K562 (cell line): ENCODE data around the gene LRMDA. TPM values are rescaled to one million over a fixed set of nuclear protein-coding genes. Genes with fewer than 3 reads are reported as not detected.

Experiments used
- ATAC-seq: fragments of 200-7000 bp; cut with Tn5 transposase; 3 replicates; pipeline ENCODE4 v1.9.1; 2020; ENCODE audit warnings: moderate library complexity
- BruUV-seq: library from RNA; stranded (reverse); fragments of 400-500 nt; replicated peaks from 2 replicates; lab custom pipeline; 2021; lab: Mats Ljungman, UMichigan
- CTCF ChIA-PET: fragments of 300-600 bp; formaldehyde crosslinking; extraction: SDS; loops from one replicate; lab custom pipeline; 2021; ENCODE audit warnings: low intra/inter-chr PET ratio; lab: Yijun Ruan, JAX
- POLR2A ChIA-PET: fragments of 300-600, 350-650 bp; sonication (Branson Sonifier 250); formaldehyde crosslinking; extraction: SDS; loops from one replicate; lab custom pipeline; 2021; ENCODE audit warnings: antibody characterized with exemption, inconsistent platforms; lab: Yijun Ruan, JAX
- DNase-seq, 4 experiments: peaks; one replicate each; pipeline versions ENCODE4 v3.0.0 to v3.0.0-alpha.2; 2011 to 2018; ENCODE audit warnings: low spot score in 3 of 4, mixed read lengths in 3 of 4; ENCODE audit errors: extremely low read depth in 1 of 4
- FAIRE-seq: peaks from 2 replicates; lab custom pipeline; 2011; peaks lifted over from hg19 to GRCh38; lab: Jason Lieb, UNC
- H2AFZ ChIP-seq: 2 replicates; pipeline ENCODE4 v1.6.0; 2011; ENCODE audit warnings: low read depth, low read length, control low read depth, inconsistent platforms
- H3K27ac ChIP-seq: fragments of 200-600 bp; 3 replicates; pipeline ENCODE4 v1.8.0; 2011; ENCODE audit warnings: low read depth, mild to moderate bottlenecking, control low read depth, inconsistent platforms, low read length, moderate library complexity, mixed read lengths; ENCODE audit errors: extremely low read depth
- H3K27me3 ChIP-seq, 2 experiments: fragments of 300-600 bp in 1 of 2; 2 replicates in 1 of 2; 3 replicates in 1 of 2; pipeline versions ENCODE4 v1.6.0 to v1.8.0; 2011; ENCODE audit warnings: inconsistent platforms in 2 of 2, low read length in 2 of 2, mild to moderate bottlenecking in 1 of 2, mixed read lengths in 1 of 2, moderate library complexity in 1 of 2; ENCODE audit not compliant: control insufficient read depth in 2 of 2, insufficient read depth in 2 of 2
- H3K36me3 ChIP-seq: fragments of 300-600 bp; 3 replicates; pipeline ENCODE4 v1.8.0; 2011; ENCODE audit warnings: mild to moderate bottlenecking, low read length, inconsistent platforms; ENCODE audit not compliant: control insufficient read depth, insufficient read depth
- H3K4me1 ChIP-seq, 2 experiments: fragments of 200-600 bp in 1 of 2; replicated peaks in 1 of 2; 2 replicates in 1 of 2; 3 replicates in 1 of 2; pipeline versions ENCODE4 v1.5.1 to v1.8.0; 2011; ENCODE audit warnings: inconsistent platforms in 2 of 2, low read length in 2 of 2, mild to moderate bottlenecking in 1 of 2, mixed read lengths in 1 of 2, moderate library complexity in 1 of 2; ENCODE audit not compliant: control insufficient read depth in 2 of 2, insufficient read depth in 2 of 2
- H3K4me2 ChIP-seq: 2 replicates; pipeline ENCODE4 v1.6.1; 2011; ENCODE audit warnings: low read length, control low read depth, inconsistent platforms, mixed read lengths; ENCODE audit not compliant: insufficient read depth
- H3K4me3 ChIP-seq: fragments of 200-600 bp; sonication (generic), shearing (Covaris generic); 2 replicates; pipeline ENCODE4 v1.5.1; 2016; ENCODE audit warnings: control low read depth, inconsistent platforms
- H3K79me2 ChIP-seq: fragments of 200-600 bp; 3 replicates; pipeline ENCODE4 v1.8.0; 2011; ENCODE audit warnings: low read length, inconsistent platforms; ENCODE audit not compliant: control insufficient read depth, insufficient read depth
- H3K9ac ChIP-seq, 2 experiments: 2 replicates each; pipeline versions ENCODE4 v1.6.0 to v1.6.1; 2011; ENCODE audit warnings: low read depth in 2 of 2, low read length in 2 of 2, control low read depth in 1 of 2, inconsistent platforms in 1 of 2, mild to moderate bottlenecking in 1 of 2, mixed read lengths in 1 of 2; ENCODE audit not compliant: insufficient read depth in 1 of 2
- H3K9me1 ChIP-seq: one replicate; pipeline ENCODE4 v1.6.0; 2011; ENCODE audit warnings: inconsistent platforms, mild to moderate bottlenecking, low read length, moderate library complexity; ENCODE audit not compliant: control insufficient read depth, insufficient read depth
- H3K9me3 ChIP-seq: replicated peaks from 2 replicates; pipeline ENCODE4 v1.5.1; 2011; ENCODE audit warnings: low read depth, low read length, inconsistent platforms; ENCODE audit not compliant: control insufficient read depth, insufficient read depth
- H4K20me1 ChIP-seq: replicated peaks from 2 replicates; pipeline ENCODE4 v1.6.1; 2011; ENCODE audit warnings: low read length, inconsistent platforms, mixed read lengths; ENCODE audit not compliant: control insufficient read depth, insufficient read depth
- HNRNPUL1 ChIP-seq: fragments of 200-400 bp; formaldehyde crosslinking; IDR thresholded peaks from 2 replicates; pipeline ENCODE4 v1.6.1; 2017; ENCODE audit warnings: low read length
- MCM7 ChIP-seq, 2 experiments: fragments of 450-650 bp; IDR thresholded peaks; 2 replicates each; pipeline ENCODE4 v1.6.1; 2016 to 2018
- WGBS: fragments of 100-300 bp; shearing (Covaris generic); methylation state at CpG from one replicate; pipeline ENCODE4 v1.1.6; 2016; ENCODE audit warnings: low coverage, mixed read lengths; ENCODE audit not compliant: insufficient coverage; ENCODE audit errors: missing lambda C conversion rate; 5-methylcytosine and 5-hydroxymethylcytosine counted together
- in situ Hi-C: fragments of 300-500 bp; cut with MboI; formaldehyde crosslinking; loops from 4 replicates; pipeline ENCODE4 v1.15.0; 2018; ENCODE audit warnings: inconsistent platforms, mixed read lengths
- intact Hi-C: fragments of 100-400 bp; cut with micrococcal nuclease; formaldehyde crosslinking; loops from 2 replicates; pipeline ENCODE4 v1.14.2; 2022
- polyA plus RNA-seq, 8 experiments: library from polyadenylated mRNA; depleted of rRNA in 4 of 8; stranded (reverse) in 5 of 8; unstranded in 3 of 8; fragments of >200 nt; fragmentation: Nextera tagmentation in 2 of 8; fragmentation: Illumina TruSeq in 1 of 8; extraction: Ambion mirVana in 2 of 8; extraction: Trizol in 1 of 8; gene quantifications; 2 replicates each; pipeline versions ENCODE4 v1.2.1 to v1.2.3, GENCODE V29; 2011 to 2014; ENCODE audit warnings: inconsistent platforms in 1 of 8, missing spikeins in 1 of 8
- total RNA-seq, 7 experiments: library from RNA; depleted of rRNA in 6 of 7; stranded (reverse); fragments of >200 nt in 6 of 7; fragmentation: Illumina TruSeq in 2 of 7; extraction: Trizol in 2 of 7; gene quantifications; 2 replicates each; pipeline versions ENCODE4 v1.2.1 to v1.2.3, GENCODE V29; 2011 to 2021; ENCODE audit warnings: low replicate concordance in 1 of 7
- TF ChIP-seq, protein P1 (sequence below): fragments of 450-650 bp; IDR thresholded peaks from 2 replicates; pipeline ENCODE4 v1.6.1; 2016; ENCODE audit warnings: mild to moderate bottlenecking, moderate library complexity

LRMDA gene
- total and polyA plus RNA-seq, 9 of the 15 experiments (the other 6 are each of a cell fraction or from before 2014, with no cell fraction given) = 0.25 TPM; not detected in 8

DNA sequence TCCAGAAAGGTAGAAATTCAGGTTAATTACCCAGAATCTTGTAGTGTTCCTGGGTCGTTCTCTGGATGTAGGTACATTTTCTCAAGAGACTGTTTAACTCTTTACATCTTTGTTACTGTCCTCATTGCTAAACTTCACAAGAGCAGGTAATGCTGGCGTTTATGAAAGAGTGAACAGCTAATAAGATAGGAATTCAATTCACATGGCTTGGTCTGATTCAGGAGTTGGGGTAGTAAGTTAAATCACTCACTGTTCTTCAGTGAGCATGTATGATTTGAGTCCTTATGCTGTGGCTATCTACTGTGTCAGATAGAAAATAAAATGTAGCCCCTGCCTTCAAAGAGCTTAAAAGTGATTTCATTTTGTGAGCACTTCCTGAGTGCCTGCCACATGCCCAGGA is 480.0 kb downstream of the LRMDA start:
- Histone ChIP-seq H3K79me2 (no peaks in the 10 kb centered on the region), H3K9me1 (no peaks in the 10 kb centered on the region), H3K4me2 (no peak overlapping the region), H3K4me3 (no peak overlapping the region), H3K27ac (no peak overlapping the region), H2AFZ (no peak overlapping the region), H3K27me3 (no peaks in the 10 kb centered on the region), H4K20me1 (no peaks in the 10 kb centered on the region), H3K36me3 (no peaks in the 10 kb centered on the region), H3K9me3 (no peaks in the 10 kb centered on the region), H3K4me1 (no peaks in the 10 kb centered on the region), H3K9ac (no peak overlapping the region)
- ChIA-PET POLR2A (no interaction called here), CTCF (no interaction called here)
- ATAC-seq = no peak
- intact Hi-C loops = no loop called here
- TF ChIP-seq HNRNPUL1 (no peak), MCM7 (IDR thresholded peaks at IDR 0.05) (no peak)
- TF ChIP-seq, protein P1, sequence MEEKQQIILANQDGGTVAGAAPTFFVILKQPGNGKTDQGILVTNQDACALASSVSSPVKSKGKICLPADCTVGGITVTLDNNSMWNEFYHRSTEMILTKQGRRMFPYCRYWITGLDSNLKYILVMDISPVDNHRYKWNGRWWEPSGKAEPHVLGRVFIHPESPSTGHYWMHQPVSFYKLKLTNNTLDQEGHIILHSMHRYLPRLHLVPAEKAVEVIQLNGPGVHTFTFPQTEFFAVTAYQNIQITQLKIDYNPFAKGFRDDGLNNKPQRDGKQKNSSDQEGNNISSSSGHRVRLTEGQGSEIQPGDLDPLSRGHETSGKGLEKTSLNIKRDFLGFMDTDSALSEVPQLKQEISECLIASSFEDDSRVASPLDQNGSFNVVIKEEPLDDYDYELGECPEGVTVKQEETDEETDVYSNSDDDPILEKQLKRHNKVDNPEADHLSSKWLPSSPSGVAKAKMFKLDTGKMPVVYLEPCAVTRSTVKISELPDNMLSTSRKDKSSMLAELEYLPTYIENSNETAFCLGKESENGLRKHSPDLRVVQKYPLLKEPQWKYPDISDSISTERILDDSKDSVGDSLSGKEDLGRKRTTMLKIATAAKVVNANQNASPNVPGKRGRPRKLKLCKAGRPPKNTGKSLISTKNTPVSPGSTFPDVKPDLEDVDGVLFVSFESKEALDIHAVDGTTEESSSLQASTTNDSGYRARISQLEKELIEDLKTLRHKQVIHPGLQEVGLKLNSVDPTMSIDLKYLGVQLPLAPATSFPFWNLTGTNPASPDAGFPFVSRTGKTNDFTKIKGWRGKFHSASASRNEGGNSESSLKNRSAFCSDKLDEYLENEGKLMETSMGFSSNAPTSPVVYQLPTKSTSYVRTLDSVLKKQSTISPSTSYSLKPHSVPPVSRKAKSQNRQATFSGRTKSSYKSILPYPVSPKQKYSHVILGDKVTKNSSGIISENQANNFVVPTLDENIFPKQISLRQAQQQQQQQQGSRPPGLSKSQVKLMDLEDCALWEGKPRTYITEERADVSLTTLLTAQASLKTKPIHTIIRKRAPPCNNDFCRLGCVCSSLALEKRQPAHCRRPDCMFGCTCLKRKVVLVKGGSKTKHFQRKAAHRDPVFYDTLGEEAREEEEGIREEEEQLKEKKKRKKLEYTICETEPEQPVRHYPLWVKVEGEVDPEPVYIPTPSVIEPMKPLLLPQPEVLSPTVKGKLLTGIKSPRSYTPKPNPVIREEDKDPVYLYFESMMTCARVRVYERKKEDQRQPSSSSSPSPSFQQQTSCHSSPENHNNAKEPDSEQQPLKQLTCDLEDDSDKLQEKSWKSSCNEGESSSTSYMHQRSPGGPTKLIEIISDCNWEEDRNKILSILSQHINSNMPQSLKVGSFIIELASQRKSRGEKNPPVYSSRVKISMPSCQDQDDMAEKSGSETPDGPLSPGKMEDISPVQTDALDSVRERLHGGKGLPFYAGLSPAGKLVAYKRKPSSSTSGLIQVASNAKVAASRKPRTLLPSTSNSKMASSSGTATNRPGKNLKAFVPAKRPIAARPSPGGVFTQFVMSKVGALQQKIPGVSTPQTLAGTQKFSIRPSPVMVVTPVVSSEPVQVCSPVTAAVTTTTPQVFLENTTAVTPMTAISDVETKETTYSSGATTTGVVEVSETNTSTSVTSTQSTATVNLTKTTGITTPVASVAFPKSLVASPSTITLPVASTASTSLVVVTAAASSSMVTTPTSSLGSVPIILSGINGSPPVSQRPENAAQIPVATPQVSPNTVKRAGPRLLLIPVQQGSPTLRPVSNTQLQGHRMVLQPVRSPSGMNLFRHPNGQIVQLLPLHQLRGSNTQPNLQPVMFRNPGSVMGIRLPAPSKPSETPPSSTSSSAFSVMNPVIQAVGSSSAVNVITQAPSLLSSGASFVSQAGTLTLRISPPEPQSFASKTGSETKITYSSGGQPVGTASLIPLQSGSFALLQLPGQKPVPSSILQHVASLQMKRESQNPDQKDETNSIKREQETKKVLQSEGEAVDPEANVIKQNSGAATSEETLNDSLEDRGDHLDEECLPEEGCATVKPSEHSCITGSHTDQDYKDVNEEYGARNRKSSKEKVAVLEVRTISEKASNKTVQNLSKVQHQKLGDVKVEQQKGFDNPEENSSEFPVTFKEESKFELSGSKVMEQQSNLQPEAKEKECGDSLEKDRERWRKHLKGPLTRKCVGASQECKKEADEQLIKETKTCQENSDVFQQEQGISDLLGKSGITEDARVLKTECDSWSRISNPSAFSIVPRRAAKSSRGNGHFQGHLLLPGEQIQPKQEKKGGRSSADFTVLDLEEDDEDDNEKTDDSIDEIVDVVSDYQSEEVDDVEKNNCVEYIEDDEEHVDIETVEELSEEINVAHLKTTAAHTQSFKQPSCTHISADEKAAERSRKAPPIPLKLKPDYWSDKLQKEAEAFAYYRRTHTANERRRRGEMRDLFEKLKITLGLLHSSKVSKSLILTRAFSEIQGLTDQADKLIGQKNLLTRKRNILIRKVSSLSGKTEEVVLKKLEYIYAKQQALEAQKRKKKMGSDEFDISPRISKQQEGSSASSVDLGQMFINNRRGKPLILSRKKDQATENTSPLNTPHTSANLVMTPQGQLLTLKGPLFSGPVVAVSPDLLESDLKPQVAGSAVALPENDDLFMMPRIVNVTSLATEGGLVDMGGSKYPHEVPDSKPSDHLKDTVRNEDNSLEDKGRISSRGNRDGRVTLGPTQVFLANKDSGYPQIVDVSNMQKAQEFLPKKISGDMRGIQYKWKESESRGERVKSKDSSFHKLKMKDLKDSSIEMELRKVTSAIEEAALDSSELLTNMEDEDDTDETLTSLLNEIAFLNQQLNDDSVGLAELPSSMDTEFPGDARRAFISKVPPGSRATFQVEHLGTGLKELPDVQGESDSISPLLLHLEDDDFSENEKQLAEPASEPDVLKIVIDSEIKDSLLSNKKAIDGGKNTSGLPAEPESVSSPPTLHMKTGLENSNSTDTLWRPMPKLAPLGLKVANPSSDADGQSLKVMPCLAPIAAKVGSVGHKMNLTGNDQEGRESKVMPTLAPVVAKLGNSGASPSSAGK = no peak
- WGBS = 0% methylated on average over 2 of the region's 2 CpGs
- in situ Hi-C loops = no loop called here
- BruUV-seq = no TSS peak
- DNase-seq = no peak
- FAIRE-seq = no peak
